OCI-LY7 (cell line): ENCODE measurements around the gene ALDH6A1.

Experiments used
- EZH2phosphoT487 ChIP-seq: fragments of 200-600 bp; sonication (generic); IDR thresholded peaks from 2 replicates; pipeline ENCODE4 v1.6.1; 2018; ENCODE audit warnings: low read depth, borderline replicate concordance, mild to moderate bottlenecking, mixed run types, antibody characterized with exemption, low read length, moderate library complexity, mixed read lengths
- TF ChIP-seq, protein P1 (sequence below): fragments of 200-600 bp; sonication (generic); conservative IDR thresholded peaks from 2 replicates; pipeline ENCODE4 v1.5.1; 2014; ENCODE audit warnings: mild to moderate bottlenecking, antibody characterized with exemption, low read length, moderate library complexity, mixed read lengths

GRCh38 chr14:74109369-74109768 lies 25.1 kb upstream of the ALDH6A1 start:
- TF ChIP-seq, protein P1, sequence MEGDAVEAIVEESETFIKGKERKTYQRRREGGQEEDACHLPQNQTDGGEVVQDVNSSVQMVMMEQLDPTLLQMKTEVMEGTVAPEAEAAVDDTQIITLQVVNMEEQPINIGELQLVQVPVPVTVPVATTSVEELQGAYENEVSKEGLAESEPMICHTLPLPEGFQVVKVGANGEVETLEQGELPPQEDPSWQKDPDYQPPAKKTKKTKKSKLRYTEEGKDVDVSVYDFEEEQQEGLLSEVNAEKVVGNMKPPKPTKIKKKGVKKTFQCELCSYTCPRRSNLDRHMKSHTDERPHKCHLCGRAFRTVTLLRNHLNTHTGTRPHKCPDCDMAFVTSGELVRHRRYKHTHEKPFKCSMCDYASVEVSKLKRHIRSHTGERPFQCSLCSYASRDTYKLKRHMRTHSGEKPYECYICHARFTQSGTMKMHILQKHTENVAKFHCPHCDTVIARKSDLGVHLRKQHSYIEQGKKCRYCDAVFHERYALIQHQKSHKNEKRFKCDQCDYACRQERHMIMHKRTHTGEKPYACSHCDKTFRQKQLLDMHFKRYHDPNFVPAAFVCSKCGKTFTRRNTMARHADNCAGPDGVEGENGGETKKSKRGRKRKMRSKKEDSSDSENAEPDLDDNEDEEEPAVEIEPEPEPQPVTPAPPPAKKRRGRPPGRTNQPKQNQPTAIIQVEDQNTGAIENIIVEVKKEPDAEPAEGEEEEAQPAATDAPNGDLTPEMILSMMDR, result no peak
- no peak for TF ChIP-seq EZH2phosphoT487
